Measurements from ENCODE around the gene AGRN.
"Not testable (repeated sequence)": the region's sequence is repeated elsewhere in the genome, so short reads cannot be mapped to it uniquely, and the experiment has no call there.

DNA sequence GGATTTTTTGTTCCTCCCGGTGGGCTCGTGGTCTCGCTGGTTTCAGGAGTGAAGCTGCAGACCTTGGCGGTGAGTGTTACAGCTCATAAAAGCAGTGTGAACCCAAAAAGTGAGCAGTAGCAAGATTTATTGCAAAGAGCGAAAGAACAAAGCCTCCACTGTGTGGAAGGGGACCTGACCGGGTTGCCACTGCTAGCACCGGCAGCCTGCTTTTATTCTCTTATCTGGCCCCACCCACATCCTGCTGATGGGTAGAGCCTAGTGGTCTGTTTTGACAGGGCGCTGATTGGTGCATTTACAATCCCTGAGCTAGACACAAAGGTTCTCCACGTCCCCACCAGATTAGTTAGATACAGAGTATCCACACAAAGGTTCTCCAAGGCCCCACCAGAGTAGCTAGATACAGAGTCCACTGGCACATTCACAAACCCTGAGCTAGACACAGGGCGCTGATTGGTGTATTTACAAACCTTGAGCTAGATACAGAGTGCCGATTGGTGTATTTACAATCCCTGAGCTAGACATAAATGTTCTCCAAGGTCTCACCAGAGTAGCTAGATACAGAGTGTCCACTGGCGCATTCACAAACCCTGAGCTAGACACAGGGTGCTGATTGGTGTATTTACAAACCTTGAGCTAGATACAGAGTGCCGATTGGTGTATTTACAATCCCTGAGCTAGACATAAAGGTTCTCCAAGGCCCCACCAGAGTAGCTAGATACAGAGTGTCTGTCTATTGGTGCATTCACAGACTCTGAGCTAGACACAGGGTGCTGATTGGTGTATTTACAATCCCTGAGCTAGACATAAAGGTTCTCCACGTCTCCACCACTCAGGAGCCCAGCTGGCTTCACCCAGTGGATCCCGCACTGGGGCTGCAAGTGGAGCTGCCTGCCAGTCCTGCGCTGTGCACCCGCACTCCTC is 2.3 kb upstream of the AGRN start:
- TF ChIP-seq, protein P1, sequence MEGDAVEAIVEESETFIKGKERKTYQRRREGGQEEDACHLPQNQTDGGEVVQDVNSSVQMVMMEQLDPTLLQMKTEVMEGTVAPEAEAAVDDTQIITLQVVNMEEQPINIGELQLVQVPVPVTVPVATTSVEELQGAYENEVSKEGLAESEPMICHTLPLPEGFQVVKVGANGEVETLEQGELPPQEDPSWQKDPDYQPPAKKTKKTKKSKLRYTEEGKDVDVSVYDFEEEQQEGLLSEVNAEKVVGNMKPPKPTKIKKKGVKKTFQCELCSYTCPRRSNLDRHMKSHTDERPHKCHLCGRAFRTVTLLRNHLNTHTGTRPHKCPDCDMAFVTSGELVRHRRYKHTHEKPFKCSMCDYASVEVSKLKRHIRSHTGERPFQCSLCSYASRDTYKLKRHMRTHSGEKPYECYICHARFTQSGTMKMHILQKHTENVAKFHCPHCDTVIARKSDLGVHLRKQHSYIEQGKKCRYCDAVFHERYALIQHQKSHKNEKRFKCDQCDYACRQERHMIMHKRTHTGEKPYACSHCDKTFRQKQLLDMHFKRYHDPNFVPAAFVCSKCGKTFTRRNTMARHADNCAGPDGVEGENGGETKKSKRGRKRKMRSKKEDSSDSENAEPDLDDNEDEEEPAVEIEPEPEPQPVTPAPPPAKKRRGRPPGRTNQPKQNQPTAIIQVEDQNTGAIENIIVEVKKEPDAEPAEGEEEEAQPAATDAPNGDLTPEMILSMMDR (IDR thresholded peaks at IDR 0.05; ENCODE audit: low read length) = not testable (repeated sequence)
- TF ChIP-seq EZH2phosphoT487 (IDR thresholded peaks at IDR 0.05; ENCODE audit: low read length); EZH2 (optimal IDR thresholded peaks at IDR 0.05; ENCODE audit: low read depth, low read length): not testable (repeated sequence)

All from MM.1S (cell line).